H1 (cell line): ENCODE data around the gene HDAC11. TPM values are rescaled to one million over a fixed set of nuclear protein-coding genes. Genes with fewer than 3 reads are reported as not detected.

Experiments
- CBX8 ChIP-seq: fragments of 300-800, 300-1000 bp; sonication (generic); IDR thresholded peaks from 2 replicates; pipeline ENCODE4 v1.7.1; 2016; ENCODE audit warnings: low read depth, low read length, borderline replicate concordance
- EZH2 ChIP-seq: fragments of 200-600 bp; sonication (generic); IDR thresholded peaks from 2 replicates; pipeline ENCODE4 v1.7.1; 2012; ENCODE audit warnings: low read depth, mild to moderate bottlenecking, moderate library complexity, low read length, inconsistent platforms; ENCODE audit not compliant: severe bottlenecking
- NRF1 ChIP-seq: IDR thresholded peaks from 2 replicates; pipeline ENCODE4 v1.6.1; 2011; ENCODE audit warnings: mild to moderate bottlenecking, low read depth, low read length, improper control_type of control experiment
- SP2 ChIP-seq: IDR thresholded peaks from 2 replicates; pipeline ENCODE4 v1.6.1; 2012; ENCODE audit warnings: mild to moderate bottlenecking, low read length, inconsistent platforms
- ZNF274 ChIP-seq: IDR thresholded peaks from 2 replicates; pipeline ENCODE4 v1.7.0; 2012; ENCODE audit warnings: low read length, borderline replicate concordance; ENCODE audit errors: extremely low read depth
- polyA plus RNA-seq, 7 experiments: library from polyadenylated mRNA; depleted of rRNA in 3 of 7; stranded (reverse) in 5 of 7; unstranded in 2 of 7; fragments of >200 nt in 5 of 7; fragments of 200-250 nt in 2 of 7; gene quantifications; 1 replicate in 5 of 7; 2 replicates in 1 of 7; 4 replicates in 1 of 7; pipeline versions ENCODE4 v1.2.1 to v1.2.3, GENCODE V29; 2011 to 2013; ENCODE audit warnings: missing spikeins in 2 of 7, mixed read lengths in 2 of 7
- total RNA-seq: library from RNA; stranded (reverse); fragmentation: NEBNext Ultra II Directional; extraction: Animal tissue kit (Norgen Biotek cat#: 25700); gene quantifications from 2 replicates; pipeline ENCODE4 v1.2.1, GENCODE V29; 2021
- TF ChIP-seq, protein P1 (sequence below): IDR thresholded peaks from 2 replicates; pipeline ENCODE4 v1.6.1; 2012; ENCODE audit warnings: low read length, inconsistent platforms

HDAC11 gene
- total and polyA plus RNA-seq, 2 of the 8 experiments (the other 6 are each of a cell fraction or from before 2014, with no cell fraction given) = 6.8 to 7.4 TPM

DNA sequence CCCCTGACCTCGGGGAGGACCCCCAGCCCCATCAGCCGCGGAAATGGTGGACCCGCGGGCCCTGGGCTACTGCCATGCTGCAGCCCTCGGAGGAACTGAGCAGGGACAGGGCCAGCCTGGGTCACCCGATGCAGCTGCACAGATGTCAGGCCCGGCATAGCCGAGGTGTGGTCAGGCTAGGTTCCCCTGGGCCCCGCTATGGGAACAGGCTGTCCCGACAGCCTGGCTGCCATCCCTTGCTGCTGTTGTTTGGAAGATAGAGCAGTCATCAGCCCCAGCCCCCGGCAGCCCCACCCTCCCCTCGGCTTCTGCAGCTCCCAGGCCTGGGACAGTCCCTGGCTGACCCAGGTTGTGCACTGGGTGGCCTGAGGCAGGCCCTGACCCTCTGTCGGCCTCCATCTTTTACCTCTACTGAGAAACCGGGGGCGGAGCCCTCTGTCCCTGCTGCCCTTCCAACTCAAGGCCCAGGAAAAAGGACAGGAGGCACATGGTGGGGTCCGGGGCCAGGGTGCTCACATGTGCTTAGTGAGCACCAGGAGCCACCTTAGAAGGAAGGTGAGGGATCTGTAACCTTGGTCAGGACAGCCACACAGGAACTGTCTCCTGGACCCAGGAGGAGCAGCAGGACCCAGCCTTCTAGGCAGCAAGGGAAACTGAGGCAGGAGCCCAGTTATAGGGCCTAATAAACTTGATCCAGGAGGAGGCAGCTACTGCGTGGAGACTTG is 37.3 kb downstream of the HDAC11 start (continued):
- TF ChIP-seq, protein P1, sequence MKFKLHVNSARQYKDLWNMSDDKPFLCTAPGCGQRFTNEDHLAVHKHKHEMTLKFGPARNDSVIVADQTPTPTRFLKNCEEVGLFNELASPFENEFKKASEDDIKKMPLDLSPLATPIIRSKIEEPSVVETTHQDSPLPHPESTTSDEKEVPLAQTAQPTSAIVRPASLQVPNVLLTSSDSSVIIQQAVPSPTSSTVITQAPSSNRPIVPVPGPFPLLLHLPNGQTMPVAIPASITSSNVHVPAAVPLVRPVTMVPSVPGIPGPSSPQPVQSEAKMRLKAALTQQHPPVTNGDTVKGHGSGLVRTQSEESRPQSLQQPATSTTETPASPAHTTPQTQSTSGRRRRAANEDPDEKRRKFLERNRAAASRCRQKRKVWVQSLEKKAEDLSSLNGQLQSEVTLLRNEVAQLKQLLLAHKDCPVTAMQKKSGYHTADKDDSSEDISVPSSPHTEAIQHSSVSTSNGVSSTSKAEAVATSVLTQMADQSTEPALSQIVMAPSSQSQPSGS = no peak
- TF ChIP-seq NRF1 (no peak), ZNF274 (no peak), CBX8 (no peak), EZH2 (no peak), SP2 (no peak)
